HCT116 (cell line): ENCODE measurements around the gene LRP11. TPM values are rescaled to one million over a fixed set of nuclear protein-coding genes. Genes with fewer than 3 reads are reported as not detected.
"Not testable (repeated sequence)": the region's sequence is repeated elsewhere in the genome, so short reads cannot be mapped to it uniquely, and the experiment has no call there.

Experiments
- ATAC-seq: fragments of 200-7000 bp; cut with Tn5 transposase; 2 replicates; pipeline ENCODE4 v1.9.1; 2020; ENCODE audit warnings: mild to moderate bottlenecking, moderate library complexity
- BruUV-seq: library from RNA; stranded (reverse); fragments of 400-500 nt; replicated peaks from 2 replicates; lab custom pipeline; 2021; lab: Mats Ljungman, UMichigan
- CTCF ChIA-PET: fragments of 300-600 bp; sonication (Branson Sonifier 250); formaldehyde crosslinking; loops from one replicate; lab custom pipeline; 2021; ENCODE audit warnings: antibody characterized with exemption; lab: Charles Lee
- POLR2A ChIA-PET: fragments of 300-600, 350-600 bp; sonication (Branson Sonifier 250); formaldehyde crosslinking; loops from one replicate; lab custom pipeline; 2021; ENCODE audit warnings: antibody characterized with exemption; lab: Charles Lee
- RAD21 ChIA-PET, 2 experiments: fragments of 300-600 bp; sonication (Branson Sonifier 250); formaldehyde crosslinking; loops; one replicate each; lab custom pipeline; 2023; ENCODE audit warnings: low total read pairs in 2 of 2; ENCODE audit not compliant: uncharacterized antibody in 2 of 2, unreplicated experiment in 2 of 2, low non-redundant PET in 1 of 2; lab: Charles Lee
- DNase-seq: peaks from one replicate; pipeline ENCODE4 v3.0.0-alpha.2; 2010; ENCODE audit warnings: low read depth, low spot score
- H2AFZ ChIP-seq: fragments of 200-600 bp; shearing (Covaris generic), sonication (generic); 2 replicates; pipeline ENCODE4 v1.6.1; 2017; ENCODE audit warnings: low read depth, mixed run types, mixed read lengths, antibody characterized with exemption, low read length; ENCODE audit not compliant: poor library complexity, severe bottlenecking
- H3K27ac ChIP-seq: 2 replicates; pipeline ENCODE4 v1.5.1; 2012; ENCODE audit warnings: low read depth, low read length
- H3K27me3 ChIP-seq: fragments of 200-600 bp; sonication (generic); 2 replicates; pipeline ENCODE4 v1.6.1; 2016; ENCODE audit warnings: mixed run types, low read length, mixed read lengths; ENCODE audit not compliant: insufficient read depth
- H3K36me3 ChIP-seq, 2 experiments: fragments of 200-500 bp in 1 of 2; fragments of 200-600 bp in 1 of 2; sonication (Bioruptor generic) in 1 of 2; sonication (generic) in 1 of 2; 2 replicates each; pipeline versions ENCODE4 v1.5.1 to v1.6.1; 2014 to 2016; ENCODE audit warnings: low read length in 2 of 2, inconsistent platforms in 1 of 2, mixed read lengths in 1 of 2, mixed run types in 1 of 2; ENCODE audit not compliant: insufficient read depth in 2 of 2, control insufficient read depth in 1 of 2
- H3K4me1 ChIP-seq, 2 experiments: fragments of 200-600 bp in 1 of 2; sonication (generic) in 1 of 2; 2 replicates each; pipeline versions ENCODE4 v1.5.1 to v1.6.1; 2012 to 2017; ENCODE audit warnings: low read length in 2 of 2, inconsistent platforms in 1 of 2, mild to moderate bottlenecking in 1 of 2, mixed read lengths in 1 of 2, mixed run types in 1 of 2, moderate library complexity in 1 of 2; ENCODE audit not compliant: insufficient read depth in 2 of 2, control insufficient read depth in 1 of 2
- H3K4me2 ChIP-seq: fragments of 200-600 bp; sonication (generic); 2 replicates; pipeline ENCODE4 v1.6.1; 2017; ENCODE audit warnings: mixed run types, low read length, mixed read lengths
- H3K4me3 ChIP-seq, 2 experiments: fragments of 200-600 bp in 1 of 2; sonication (generic) in 1 of 2; replicated peaks in 1 of 2; 2 replicates each; pipeline ENCODE4 v1.5.1; 2011 to 2016; ENCODE audit warnings: low read length in 2 of 2, control low read depth in 1 of 2, low read depth in 1 of 2, mild to moderate bottlenecking in 1 of 2, mixed read lengths in 1 of 2, mixed run types in 1 of 2
- H3K79me2 ChIP-seq: fragments of 200-600 bp; sonication (generic); 2 replicates; pipeline ENCODE4 v1.6.1; 2017; ENCODE audit warnings: mild to moderate bottlenecking, mixed run types, low read length, moderate library complexity, mixed read lengths; ENCODE audit not compliant: insufficient read depth
- H3K9ac ChIP-seq: fragments of 200-600 bp; sonication (generic); 2 replicates; pipeline ENCODE4 v1.6.1; 2016; ENCODE audit warnings: low read length, mixed read lengths
- H3K9me2 ChIP-seq: fragments of 200-600 bp; sonication (generic), shearing (Covaris generic); 2 replicates; pipeline ENCODE4 v1.6.1; 2017; ENCODE audit warnings: mixed run types, mild to moderate bottlenecking, moderate library complexity; ENCODE audit not compliant: insufficient read depth
- H3K9me3 ChIP-seq, 2 experiments: fragments of 200-500 bp in 1 of 2; fragments of 200-600 bp in 1 of 2; sonication (Bioruptor generic) in 1 of 2; sonication (generic) in 1 of 2; 2 replicates each; pipeline ENCODE4 v1.6.1; 2014 to 2017; ENCODE audit warnings: low read length in 2 of 2, mixed read lengths in 2 of 2, inconsistent platforms in 1 of 2, low read depth in 1 of 2, mild to moderate bottlenecking in 1 of 2, mixed run types in 1 of 2, moderate library complexity in 1 of 2; ENCODE audit not compliant: control insufficient read depth in 1 of 2, insufficient read depth in 1 of 2
- H4K20me1 ChIP-seq: fragments of 200-600 bp; sonication (generic), shearing (Covaris generic); 2 replicates; pipeline ENCODE4 v1.6.1; 2017; ENCODE audit warnings: mixed run types, mild to moderate bottlenecking, moderate library complexity; ENCODE audit not compliant: insufficient read depth
- ATF3 ChIP-seq: IDR thresholded peaks from 2 replicates; pipeline ENCODE4 v1.6.1; 2012
- EGR1 ChIP-seq: IDR thresholded peaks from 2 replicates; pipeline ENCODE4 v1.6.1; 2012; ENCODE audit warnings: low read depth
- ELF1 ChIP-seq: IDR thresholded peaks from 2 replicates; pipeline ENCODE4 v1.6.1; 2012; ENCODE audit warnings: low read depth, borderline replicate concordance
- EZH2 ChIP-seq: fragments of 200-600 bp; sonication (generic); IDR thresholded peaks from 2 replicates; pipeline ENCODE4 v1.6.1; 2017; ENCODE audit warnings: antibody characterized with exemption, mixed run types
- EZH2phosphoT487 ChIP-seq: fragments of 200-600 bp; IDR thresholded peaks from 2 replicates; pipeline ENCODE4 v1.6.1; 2018; ENCODE audit warnings: antibody characterized with exemption, borderline replicate concordance
- FOSL1 ChIP-seq: IDR thresholded peaks from 2 replicates; pipeline ENCODE4 v1.6.1; 2012; ENCODE audit warnings: low read depth
- JUND ChIP-seq: IDR thresholded peaks from 2 replicates; pipeline ENCODE4 v1.6.1; 2012
- RAD21 ChIP-seq: IDR thresholded peaks from 2 replicates; pipeline ENCODE4 v1.6.1; 2012; ENCODE audit warnings: low read depth, mild to moderate bottlenecking
- SP1 ChIP-seq: IDR thresholded peaks from 2 replicates; pipeline ENCODE4 v1.6.1; 2012; ENCODE audit warnings: low read depth
- SRF ChIP-seq: IDR thresholded peaks from 2 replicates; pipeline ENCODE4 v1.6.1; 2012; ENCODE audit warnings: low read depth
- TCF7L2 ChIP-seq: IDR thresholded peaks from 2 replicates; pipeline ENCODE4 v1.7.0; 2011; ENCODE audit warnings: borderline replicate concordance, inconsistent platforms; ENCODE audit not compliant: insufficient read depth, insufficient read length; ENCODE audit errors: extremely low read depth
- YY1 ChIP-seq: IDR thresholded peaks from 2 replicates; pipeline ENCODE4 v1.6.1; 2011; ENCODE audit warnings: low read length, low read depth, moderate library complexity, mild to moderate bottlenecking; ENCODE audit not compliant: insufficient replicate concordance; ENCODE audit errors: extremely low read depth
- ZFX ChIP-seq: fragments of 450-650 bp; IDR thresholded peaks from 2 replicates; pipeline ENCODE4 v1.6.1; 2017
- ZNF274 ChIP-seq: fragments of 200-500 bp; sonication (Bioruptor generic); IDR thresholded peaks from 2 replicates; pipeline ENCODE4 v1.6.1; 2014; ENCODE audit warnings: mild to moderate bottlenecking, low read depth, low read length, inconsistent platforms
- intact Hi-C: fragments of 100-400 bp; cut with micrococcal nuclease; formaldehyde crosslinking; loops from 2 replicates; pipeline ENCODE4 v1.10.0; 2022
- total RNA-seq: library from RNA; stranded (reverse); gene quantifications from one replicate; pipeline ENCODE4 v1.2.1, GENCODE V29; 2021; ENCODE audit not compliant: unreplicated experiment
- TF ChIP-seq, protein P1 (sequence below): IDR thresholded peaks from 2 replicates; pipeline ENCODE4 v1.6.1; 2012
- TF ChIP-seq, protein P2 (sequence below): IDR thresholded peaks from 2 replicates; pipeline ENCODE4 v1.6.1; 2011; ENCODE audit warnings: mild to moderate bottlenecking, low read length, moderate library complexity; ENCODE audit not compliant: insufficient replicate concordance; ENCODE audit errors: extremely low read depth
- TF ChIP-seq, protein P3 (sequence below): IDR thresholded peaks from 2 replicates; pipeline ENCODE4 v1.6.1; 2012; ENCODE audit warnings: low read depth

LRP11 gene
- total RNA-seq, 1 experiment from 2014 or later, result 27.8 TPM

DNA sequence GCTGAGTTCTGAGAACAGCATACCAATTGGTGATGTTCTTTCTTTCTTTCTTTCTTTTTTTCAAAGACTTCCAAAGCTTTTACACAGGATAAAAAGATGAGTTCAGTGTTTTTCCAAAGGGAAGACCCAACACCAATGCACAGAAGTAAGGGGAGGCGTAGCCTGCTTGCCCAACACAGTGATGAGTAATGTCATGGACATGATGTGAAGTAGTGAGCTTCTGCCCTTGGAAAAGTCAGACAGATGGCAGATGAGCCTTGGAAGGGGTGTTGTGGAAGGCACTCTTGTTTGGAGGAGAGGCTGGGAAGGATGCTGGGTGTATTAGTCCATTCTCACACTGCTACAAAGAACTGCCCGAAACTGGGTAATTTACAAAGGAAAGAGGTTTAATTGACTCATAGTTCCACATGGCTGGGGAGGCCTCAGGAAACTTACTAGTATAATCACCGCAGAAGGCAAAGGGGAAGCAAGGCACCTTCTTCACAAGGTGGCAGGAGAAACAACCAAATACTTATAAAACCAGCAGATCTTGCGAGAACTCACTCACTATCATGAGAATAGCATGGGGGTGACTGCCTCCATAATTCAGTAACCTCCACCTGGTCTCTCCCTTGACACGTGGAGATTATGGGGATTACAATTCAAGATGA, 12.6 kb downstream of the LRP11 start:
- Histone ChIP-seq H3K4me2 (no peak overlapping the region), H2AFZ (no peak overlapping the region), H3K27me3 (no peaks in the 10 kb centered on the region), H3K79me2 (peaks cover 3% of the 10 kb centered on the region; the same call in 1 of the 2 replicates), H3K9me3 (no peaks in the 10 kb centered on the region), H3K9me2 (no peaks in the 10 kb centered on the region), H3K9ac (no peak overlapping the region), H3K27ac (no peak overlapping the region), H3K36me3 (no peaks in the 10 kb centered on the region), H4K20me1 (no peaks in the 10 kb centered on the region), H3K4me1 (peaks cover 44 to 47% of the 10 kb centered on the region in 2 experiments), H3K4me3 (no peak overlapping the region)
- intact Hi-C loops, result no loop called here
- TF ChIP-seq EZH2, result no peak
- TF ChIP-seq, protein P1, sequence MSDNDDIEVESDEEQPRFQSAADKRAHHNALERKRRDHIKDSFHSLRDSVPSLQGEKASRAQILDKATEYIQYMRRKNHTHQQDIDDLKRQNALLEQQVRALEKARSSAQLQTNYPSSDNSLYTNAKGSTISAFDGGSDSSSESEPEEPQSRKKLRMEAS, result no peak
- no peak for TF ChIP-seq EZH2phosphoT487
- no peak for TF ChIP-seq ZNF274
- no peak for TF ChIP-seq EGR1
- TF ChIP-seq ATF3, result no peak
- TF ChIP-seq, protein P2, sequence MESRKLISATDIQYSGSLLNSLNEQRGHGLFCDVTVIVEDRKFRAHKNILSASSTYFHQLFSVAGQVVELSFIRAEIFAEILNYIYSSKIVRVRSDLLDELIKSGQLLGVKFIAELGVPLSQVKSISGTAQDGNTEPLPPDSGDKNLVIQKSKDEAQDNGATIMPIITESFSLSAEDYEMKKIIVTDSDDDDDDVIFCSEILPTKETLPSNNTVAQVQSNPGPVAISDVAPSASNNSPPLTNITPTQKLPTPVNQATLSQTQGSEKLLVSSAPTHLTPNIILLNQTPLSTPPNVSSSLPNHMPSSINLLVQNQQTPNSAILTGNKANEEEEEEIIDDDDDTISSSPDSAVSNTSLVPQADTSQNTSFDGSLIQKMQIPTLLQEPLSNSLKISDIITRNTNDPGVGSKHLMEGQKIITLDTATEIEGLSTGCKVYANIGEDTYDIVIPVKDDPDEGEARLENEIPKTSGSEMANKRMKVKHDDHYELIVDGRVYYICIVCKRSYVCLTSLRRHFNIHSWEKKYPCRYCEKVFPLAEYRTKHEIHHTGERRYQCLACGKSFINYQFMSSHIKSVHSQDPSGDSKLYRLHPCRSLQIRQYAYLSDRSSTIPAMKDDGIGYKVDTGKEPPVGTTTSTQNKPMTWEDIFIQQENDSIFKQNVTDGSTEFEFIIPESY, result no peak
- TF ChIP-seq TCF7L2, result no peak
- no peak for TF ChIP-seq ELF1
- no peak for TF ChIP-seq YY1
- TF ChIP-seq FOSL1, result no peak
- no peak for TF ChIP-seq SRF
- TF ChIP-seq SP1, result no peak
- TF ChIP-seq ZFX, result no peak
- no peak for TF ChIP-seq RAD21
- no peak for TF ChIP-seq JUND
- TF ChIP-seq, protein P3, sequence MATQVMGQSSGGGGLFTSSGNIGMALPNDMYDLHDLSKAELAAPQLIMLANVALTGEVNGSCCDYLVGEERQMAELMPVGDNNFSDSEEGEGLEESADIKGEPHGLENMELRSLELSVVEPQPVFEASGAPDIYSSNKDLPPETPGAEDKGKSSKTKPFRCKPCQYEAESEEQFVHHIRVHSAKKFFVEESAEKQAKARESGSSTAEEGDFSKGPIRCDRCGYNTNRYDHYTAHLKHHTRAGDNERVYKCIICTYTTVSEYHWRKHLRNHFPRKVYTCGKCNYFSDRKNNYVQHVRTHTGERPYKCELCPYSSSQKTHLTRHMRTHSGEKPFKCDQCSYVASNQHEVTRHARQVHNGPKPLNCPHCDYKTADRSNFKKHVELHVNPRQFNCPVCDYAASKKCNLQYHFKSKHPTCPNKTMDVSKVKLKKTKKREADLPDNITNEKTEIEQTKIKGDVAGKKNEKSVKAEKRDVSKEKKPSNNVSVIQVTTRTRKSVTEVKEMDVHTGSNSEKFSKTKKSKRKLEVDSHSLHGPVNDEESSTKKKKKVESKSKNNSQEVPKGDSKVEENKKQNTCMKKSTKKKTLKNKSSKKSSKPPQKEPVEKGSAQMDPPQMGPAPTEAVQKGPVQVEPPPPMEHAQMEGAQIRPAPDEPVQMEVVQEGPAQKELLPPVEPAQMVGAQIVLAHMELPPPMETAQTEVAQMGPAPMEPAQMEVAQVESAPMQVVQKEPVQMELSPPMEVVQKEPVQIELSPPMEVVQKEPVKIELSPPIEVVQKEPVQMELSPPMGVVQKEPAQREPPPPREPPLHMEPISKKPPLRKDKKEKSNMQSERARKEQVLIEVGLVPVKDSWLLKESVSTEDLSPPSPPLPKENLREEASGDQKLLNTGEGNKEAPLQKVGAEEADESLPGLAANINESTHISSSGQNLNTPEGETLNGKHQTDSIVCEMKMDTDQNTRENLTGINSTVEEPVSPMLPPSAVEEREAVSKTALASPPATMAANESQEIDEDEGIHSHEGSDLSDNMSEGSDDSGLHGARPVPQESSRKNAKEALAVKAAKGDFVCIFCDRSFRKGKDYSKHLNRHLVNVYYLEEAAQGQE, result no peak
- ChIA-PET POLR2A (no interaction called here), CTCF (no interaction called here), RAD21 (no interaction called here)
- no TSS peak for BruUV-seq
- no peak for ATAC-seq
- DNase-seq, result no peak

DNA sequence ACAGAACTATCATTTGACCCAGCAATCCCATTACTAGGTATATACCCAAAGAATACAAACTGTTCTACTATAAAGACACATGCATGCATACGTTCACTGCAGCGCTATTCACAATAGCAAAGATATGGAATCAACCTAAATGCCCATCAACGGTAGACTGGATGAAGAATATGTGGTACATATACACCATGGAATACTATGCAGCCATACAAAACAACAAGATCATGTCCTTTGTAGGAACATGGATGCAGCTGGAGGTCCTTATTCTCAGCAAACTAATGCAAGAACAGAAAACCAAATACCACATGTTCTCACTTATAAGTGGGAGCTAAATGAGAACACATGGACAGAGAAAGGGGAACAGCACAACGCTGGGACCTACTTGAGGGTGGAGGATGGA, 15.8 kb downstream of the LRP11 start:
- H3K27ac ChIP-seq, result peak overlapping the region; percentile 27; the same call in 1 of the 2 replicates

More for the DNA sequence above, 15.8 kb downstream of the LRP11 start:
- RAD21 ChIA-PET, H3K79me2 ChIP-seq, H3K27me3 ChIP-seq, ATAC-seq, H3K9me3 ChIP-seq, H3K4me3 ChIP-seq, H4K20me1 ChIP-seq, H2AFZ ChIP-seq, H3K9me2 ChIP-seq, POLR2A ChIA-PET, H3K36me3 ChIP-seq, DNase-seq, H3K9ac ChIP-seq, BruUV-seq: not testable (repeated sequence)
- CTCF ChIA-PET, result interaction anchor here (3.0 kb wide), 1 partner anchor 13 kb away, joined by 13 read pairs; no protein-coding TSS in a partner anchor
- Histone ChIP-seq H3K4me1 (peaks cover 39 to 49% of the 10 kb centered on the region in 2 experiments), H3K4me2 (peak overlapping the region; percentile 75)
- intact Hi-C loops, result loop anchor here (10.0 kb wide), 1 partner anchor 966 kb away; no protein-coding TSS in a partner anchor
